HFFc6 (cell line): ENCODE measurements around the gene USP15. TPM values are rescaled to one million over a fixed set of nuclear protein-coding genes. Genes with fewer than 3 reads are reported as not detected.
A peak's percentile ranks its signal among the peaks of the same experiment; 100 is the strongest.

ENCODE experiments used
- DNase-seq: peaks from one replicate; pipeline ENCODE4 v3.0.0-alpha.2; 2018
- H3K27ac Mint-ChIP-seq: 2 replicates; pipeline ENCODE4 v1.8.0; 2020; ENCODE audit warnings: mild to moderate bottlenecking, mixed read lengths
- H3K27me3 Mint-ChIP-seq: 2 replicates; pipeline ENCODE4 v1.8.0; 2021; ENCODE audit warnings: mild to moderate bottlenecking, moderate library complexity, mixed read lengths; ENCODE audit not compliant: insufficient read depth
- H3K36me3 Mint-ChIP-seq: 2 replicates; pipeline ENCODE4 v1.8.0; 2021; ENCODE audit warnings: low read depth, mixed read lengths
- H3K4me1 Mint-ChIP-seq: 2 replicates; pipeline ENCODE4 v1.8.0; 2020; ENCODE audit warnings: low read depth, mixed read lengths
- H3K4me3 Mint-ChIP-seq: 2 replicates; pipeline ENCODE4 v1.8.0; 2020; ENCODE audit warnings: mild to moderate bottlenecking, moderate library complexity, mixed read lengths
- H3K9me3 Mint-ChIP-seq: 2 replicates; pipeline ENCODE4 v1.8.0; 2020; ENCODE audit warnings: mild to moderate bottlenecking, mixed read lengths
- total RNA-seq, 6 experiments: library from RNA; stranded (reverse); fragmentation: NEBNext Ultra II Directional; extraction: Animal tissue kit (Norgen Biotek cat#: 25700); gene quantifications; 2 replicates in 1 of 6; 3 replicates in 5 of 6; pipeline ENCODE4 v1.2.3, GENCODE V29; 2021
- TF ChIP-seq, protein P1 (sequence below): fragments of 200-600 bp; sonication (generic); IDR thresholded peaks from 2 replicates; pipeline ENCODE4 v1.5.0; 2021; ENCODE audit warnings: antibody characterized with exemption, mild to moderate bottlenecking

The USP15 gene
- total RNA-seq, 6 experiments from 2014 or later = 48.8 to 63.5 (median 54.9) TPM

DNA sequence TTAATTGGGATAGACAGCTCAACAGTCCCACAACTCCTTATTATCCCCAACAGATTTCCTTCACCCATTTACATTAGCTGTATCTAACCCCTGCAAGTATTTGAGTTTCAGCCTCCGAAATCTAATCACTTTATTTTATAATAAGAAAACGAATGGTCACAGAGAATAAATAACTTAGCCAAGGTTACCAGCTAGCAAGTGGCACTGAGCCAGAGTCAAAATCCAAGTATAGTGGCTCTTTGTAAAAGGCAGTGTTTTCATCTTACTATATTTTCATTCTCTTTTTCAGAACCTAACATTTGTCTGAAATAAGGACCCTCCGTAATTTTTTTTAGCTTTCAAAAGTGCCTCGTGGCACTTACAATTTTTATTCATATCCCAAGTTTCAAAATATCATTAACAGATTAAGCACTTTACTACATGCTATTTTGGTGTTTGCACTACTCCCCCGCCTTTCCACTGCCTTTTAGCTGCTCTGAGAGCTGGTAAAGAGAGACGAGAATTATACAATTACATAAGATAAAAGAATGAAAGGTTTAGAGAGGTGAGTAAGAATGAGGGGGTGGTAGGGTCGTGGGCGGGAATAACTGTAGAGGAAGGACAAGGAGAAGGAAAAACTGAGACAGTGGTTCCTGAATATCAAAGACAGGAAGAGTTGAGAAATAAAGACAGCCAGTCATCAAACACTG lies 3.7 kb upstream of the USP15 start:
- TF ChIP-seq, protein P1, sequence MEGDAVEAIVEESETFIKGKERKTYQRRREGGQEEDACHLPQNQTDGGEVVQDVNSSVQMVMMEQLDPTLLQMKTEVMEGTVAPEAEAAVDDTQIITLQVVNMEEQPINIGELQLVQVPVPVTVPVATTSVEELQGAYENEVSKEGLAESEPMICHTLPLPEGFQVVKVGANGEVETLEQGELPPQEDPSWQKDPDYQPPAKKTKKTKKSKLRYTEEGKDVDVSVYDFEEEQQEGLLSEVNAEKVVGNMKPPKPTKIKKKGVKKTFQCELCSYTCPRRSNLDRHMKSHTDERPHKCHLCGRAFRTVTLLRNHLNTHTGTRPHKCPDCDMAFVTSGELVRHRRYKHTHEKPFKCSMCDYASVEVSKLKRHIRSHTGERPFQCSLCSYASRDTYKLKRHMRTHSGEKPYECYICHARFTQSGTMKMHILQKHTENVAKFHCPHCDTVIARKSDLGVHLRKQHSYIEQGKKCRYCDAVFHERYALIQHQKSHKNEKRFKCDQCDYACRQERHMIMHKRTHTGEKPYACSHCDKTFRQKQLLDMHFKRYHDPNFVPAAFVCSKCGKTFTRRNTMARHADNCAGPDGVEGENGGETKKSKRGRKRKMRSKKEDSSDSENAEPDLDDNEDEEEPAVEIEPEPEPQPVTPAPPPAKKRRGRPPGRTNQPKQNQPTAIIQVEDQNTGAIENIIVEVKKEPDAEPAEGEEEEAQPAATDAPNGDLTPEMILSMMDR = no peak
- Mint-ChIP-seq H3K9me3 (no peaks in the 10 kb centered on the region), H3K27ac (no peak overlapping the region; the same call in 1 of the 2 replicates), H3K27me3 (no peaks in the 10 kb centered on the region), H3K4me1 (peaks cover 19% of the 10 kb centered on the region), H3K4me3 (no peak overlapping the region), H3K36me3 (peaks cover 14% of the 10 kb centered on the region)
- no peak for DNase-seq

DNA sequence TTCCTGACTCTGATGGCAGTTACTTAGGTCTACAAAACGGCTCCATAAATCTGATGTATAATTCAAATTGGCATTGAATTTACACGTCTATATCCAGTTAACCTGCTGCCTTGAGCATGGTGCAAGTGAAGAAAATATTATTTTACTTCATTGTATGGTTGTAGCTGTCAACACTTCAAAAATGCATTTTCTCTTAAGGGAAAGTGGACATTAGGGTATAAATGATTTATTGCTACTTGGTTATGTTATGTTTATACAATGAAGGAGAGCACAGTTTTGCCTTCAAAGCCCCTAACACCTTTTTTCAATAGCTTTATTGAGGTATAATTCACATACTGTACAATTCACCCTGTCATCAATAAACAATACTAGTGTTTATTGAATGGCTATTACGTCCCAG lies 2.0 kb upstream of the USP15 start:
- Mint-ChIP-seq H3K27ac (no peak overlapping the region), H3K4me3 (no peak overlapping the region), H3K36me3 (peaks cover 12% of the 10 kb centered on the region), H3K27me3 (no peaks in the 10 kb centered on the region), H3K4me1 (peaks cover 33% of the 10 kb centered on the region), H3K9me3 (no peaks in the 10 kb centered on the region)
- DNase-seq = no peak
- TF ChIP-seq, protein P1 = no peak

DNA sequence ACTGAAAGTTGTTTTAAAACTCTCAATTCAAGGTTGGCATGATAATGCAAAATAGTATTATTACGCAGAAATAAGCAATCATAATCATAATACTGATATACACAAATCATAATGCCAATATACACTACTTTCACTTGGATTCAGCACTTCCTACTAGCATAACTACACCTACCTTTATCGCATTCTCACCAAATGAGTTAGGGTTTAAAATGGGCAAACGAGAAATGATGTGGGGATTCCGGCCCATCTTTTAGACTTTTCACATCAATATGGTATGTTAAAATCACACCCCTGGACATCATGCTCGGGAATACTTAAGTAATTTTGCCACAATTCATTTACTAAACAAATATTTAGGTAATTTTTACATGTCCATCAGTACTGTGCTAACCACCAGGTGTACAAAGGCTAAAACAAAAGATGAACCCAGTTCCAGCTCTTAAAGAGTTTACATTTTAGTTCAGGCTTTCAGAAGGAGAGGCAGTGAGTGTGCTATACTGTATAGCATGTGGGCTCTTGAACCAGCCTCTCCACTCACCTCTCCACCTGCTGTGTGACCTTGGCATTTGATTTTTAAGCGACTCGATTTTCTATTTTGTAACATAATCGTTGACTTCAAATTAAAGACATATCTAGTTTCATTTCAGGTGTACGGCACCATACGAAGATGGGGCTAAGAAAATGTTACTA lies 1.1 kb upstream of the USP15 start:
- peaks cover 10% of the 10 kb centered on the region for H3K36me3 Mint-ChIP-seq
- no peaks in the 10 kb centered on the region for H3K27me3 Mint-ChIP-seq
- H3K9me3 Mint-ChIP-seq = no peaks in the 10 kb centered on the region
- H3K4me1 Mint-ChIP-seq = peaks cover 39% of the 10 kb centered on the region
- no peak for DNase-seq
- TF ChIP-seq, protein P1 = no peak
- H3K4me3 Mint-ChIP-seq = peak overlapping the region; percentile 99
- H3K27ac Mint-ChIP-seq = peak overlapping the region; percentile 95

DNA sequence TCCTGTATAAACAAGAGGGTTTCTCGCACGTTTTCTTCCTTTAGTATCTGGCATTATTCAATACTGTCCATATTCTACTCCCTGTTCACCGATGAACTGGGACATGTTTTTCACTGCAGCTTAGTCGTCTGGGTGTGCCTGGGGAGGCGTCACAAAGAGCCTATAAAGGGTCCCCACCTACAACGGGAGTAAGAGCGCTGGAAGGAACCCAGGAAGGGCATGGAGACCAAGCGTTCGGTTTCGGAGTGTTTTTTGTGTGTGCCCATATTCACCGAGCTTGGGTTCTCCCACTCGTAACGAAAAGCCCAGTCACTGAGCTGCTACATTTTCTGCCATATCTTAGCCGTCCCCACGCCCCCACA lies 592 bp upstream of the USP15 start:
- no peaks in the 10 kb centered on the region for H3K9me3 Mint-ChIP-seq
- H3K4me3 Mint-ChIP-seq = peak overlapping the region; percentile 99
- H3K27ac Mint-ChIP-seq = peak overlapping the region; percentile 95
- TF ChIP-seq, protein P1 = no peak
- peaks cover 44% of the 10 kb centered on the region for H3K4me1 Mint-ChIP-seq
- H3K36me3 Mint-ChIP-seq = peaks cover 10% of the 10 kb centered on the region
- no peak for DNase-seq
- H3K27me3 Mint-ChIP-seq = no peaks in the 10 kb centered on the region

DNA sequence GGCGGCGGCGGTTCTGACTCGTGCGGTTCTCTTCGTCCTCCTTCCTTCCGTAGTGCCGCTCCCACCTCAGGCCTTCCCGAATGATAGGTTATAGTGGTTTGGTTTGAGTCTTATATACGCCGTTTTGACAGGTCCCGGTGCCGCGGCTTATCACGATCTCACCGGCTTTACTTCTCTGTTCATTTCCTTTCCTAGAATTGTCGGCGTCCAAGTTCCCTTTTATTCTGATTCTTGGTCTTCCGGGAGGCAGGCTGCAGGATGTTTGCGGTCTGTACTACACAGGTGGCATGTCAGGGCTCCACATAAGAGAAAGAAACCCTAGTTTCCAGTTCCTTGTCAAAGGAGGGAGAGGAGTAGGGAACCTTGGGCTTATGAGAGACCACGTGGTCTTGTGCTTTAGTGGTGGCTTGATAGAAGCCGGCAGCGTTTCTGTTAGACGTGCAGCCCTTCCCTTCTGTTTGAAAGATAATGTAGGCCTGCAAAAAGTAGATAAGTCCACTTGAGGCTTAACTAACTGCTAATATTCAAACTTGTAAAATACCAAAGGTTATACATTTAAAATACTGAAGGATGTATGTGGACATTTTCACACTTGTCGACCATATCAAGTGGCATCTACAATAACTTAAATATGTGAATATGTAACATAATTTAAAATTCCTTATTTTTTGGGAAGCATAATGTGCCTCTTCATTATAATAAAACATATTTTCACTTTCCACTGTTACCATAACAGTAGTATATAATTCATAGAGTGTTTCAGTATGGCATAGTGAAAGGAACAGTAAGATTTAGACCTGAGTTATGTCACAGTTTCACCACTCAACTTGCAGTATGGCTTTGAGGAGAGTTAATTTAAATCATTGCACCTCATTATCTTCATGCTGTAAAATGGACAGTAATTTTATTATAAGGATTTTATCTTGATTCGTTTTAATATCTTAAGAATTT lies 804 bp downstream of the USP15 start:
- TF ChIP-seq, protein P1 = no peak
- peaks cover 10% of the 10 kb centered on the region for H3K36me3 Mint-ChIP-seq
- H3K9me3 Mint-ChIP-seq = no peaks in the 10 kb centered on the region
- H3K4me3 Mint-ChIP-seq = peak overlapping the region; percentile 99
- peak overlapping the region; percentile 95 for H3K27ac Mint-ChIP-seq
- peaks cover 54% of the 10 kb centered on the region for H3K4me1 Mint-ChIP-seq
- peak; percentile 26 for DNase-seq
- no peaks in the 10 kb centered on the region for H3K27me3 Mint-ChIP-seq
